Upper lobe of left lung (tissue), 6 donors: ENCODE data around the gene DND1. TPM values are rescaled to one million over a fixed set of nuclear protein-coding genes. Genes with fewer than 3 reads are reported as not detected.
A peak's percentile ranks its signal among the peaks of the same experiment; 100 is the strongest.

Source experiments
- ATAC-seq, 2 donors: fragments of 200-7000 bp; cut with Tn5 transposase; one replicate each; pipeline ENCODE4 v1.9.1; 2022; ENCODE audit warnings: mild to moderate bottlenecking in 2 of 2, moderate library complexity in 2 of 2; ENCODE audit not compliant: low FRiP score in 2 of 2
- DNase-seq, 2 donors: peaks; one replicate each; pipeline ENCODE4 v3.0.0-alpha.2; 2019 to 2020
- H3K27ac ChIP-seq, 4 donors: fragments of 200-600 bp; sonication (generic); one replicate each; pipeline ENCODE4 v1.5.1; 2016 to 2019
- H3K27me3 ChIP-seq, 4 donors: fragments of 200-600 bp; sonication (generic); one replicate each; pipeline ENCODE4 v1.5.1; 2017 to 2019
- H3K36me3 ChIP-seq, 4 donors: fragments of 200-600 bp; sonication (generic); one replicate each; pipeline ENCODE4 v1.5.1; 2016 to 2019
- H3K4me1 ChIP-seq, 4 donors: fragments of 200-600 bp; sonication (generic); one replicate each; pipeline ENCODE4 v1.5.1; 2018 to 2019
- H3K4me3 ChIP-seq, 4 donors: fragments of 200-600 bp; sonication (generic); one replicate each; pipeline ENCODE4 v1.5.1; 2017 to 2019; ENCODE audit warnings: mild to moderate bottlenecking in 2 of 4, moderate library complexity in 1 of 4
- H3K9me3 ChIP-seq, 4 donors: fragments of 200-600 bp; sonication (generic); one replicate each; pipeline ENCODE4 v1.5.1; 2018 to 2019
- EP300 ChIP-seq, 4 donors: sonication (generic); formaldehyde crosslinking; IDR thresholded peaks; one replicate each; pipeline ENCODE4 v1.5.1; 2017; ENCODE audit warnings: antibody characterized with exemption in 4 of 4, control low read depth in 2 of 4
- POLR2A ChIP-seq, 4 donors: fragments of 450-650 bp; IDR thresholded peaks; one replicate each; pipeline ENCODE4 v1.5.1; 2016 to 2017; ENCODE audit warnings: antibody characterized with exemption in 4 of 4, mild to moderate bottlenecking in 2 of 4
- POLR2AphosphoS5 ChIP-seq, 2 donors: sonication (generic); formaldehyde crosslinking; IDR thresholded peaks; one replicate each; pipeline ENCODE4 v1.5.1; 2017; ENCODE audit warnings: antibody characterized with exemption in 2 of 2
- WGBS, 2 donors: methylation state at CpG; one replicate each; pipeline ENCODE4 v1.1.5; 2017 to 2018; 5-methylcytosine and 5-hydroxymethylcytosine counted together
- total RNA-seq, 6 donors: library from RNA; depleted of rRNA in 4 of 6; stranded (reverse); fragments of >200 nt in 4 of 6; gene quantifications; one replicate each; pipeline versions ENCODE4 v1.1.0 to v1.2.1, GENCODE V29; 2016 to 2021
- TF ChIP-seq, protein P1 (sequence below), 6 experiments: fragments of 450-650 bp in 4 of 6; fragments of 200-600 bp in 2 of 6; sonication (generic) in 2 of 6; IDR thresholded peaks; one replicate each; pipeline ENCODE4 v1.5.1; 2016 to 2019; ENCODE audit warnings: antibody characterized with exemption in 6 of 6
- donor health status: DM: no; HTN: no; CAD: no; lungs with moderate emphysema.
- donor health status: DM: no; HTN: yes; CAD: no; lungs with severe emphysema.

DND1 gene
- total RNA-seq, 6 donors from 2014 or later: 0.92 to 3.6 (median 1.6) TPM

DNA sequence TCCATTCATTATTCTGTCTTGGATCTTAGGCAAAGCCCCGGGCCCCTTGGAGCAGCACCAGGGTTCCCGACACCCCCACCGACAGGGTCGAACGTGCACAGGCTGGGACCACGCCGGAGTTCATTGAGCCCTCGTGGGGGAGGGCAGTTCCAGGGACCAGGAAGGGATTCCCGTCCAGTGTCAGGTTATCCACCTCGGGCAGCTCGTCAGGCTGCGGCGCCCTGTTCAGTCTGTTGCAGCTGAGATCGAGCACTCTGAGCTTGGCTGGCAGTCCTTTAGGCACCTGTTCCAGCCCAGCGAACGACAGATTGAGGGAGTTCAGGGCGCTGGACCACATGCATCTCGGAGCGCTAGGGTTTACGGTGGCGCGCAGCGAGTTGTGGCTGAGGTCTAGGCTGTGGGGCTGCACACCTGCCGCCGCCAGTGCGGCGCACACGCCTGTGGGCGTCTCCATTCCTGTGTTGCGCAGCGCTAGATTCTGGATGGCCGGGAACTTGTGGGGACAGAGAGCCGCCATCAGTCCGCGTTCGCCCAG, 41.5 kb downstream of the DND1 start:
- Histone ChIP-seq H3K9me3 (no peaks in the 10 kb centered on the region), H3K27ac (peak overlapping the region; percentile 81 to 90 (median 85)), H3K4me1 (peaks cover 16 to 50% (median 28%) of the 10 kb centered on the region in 4 donors), H3K27me3 (no peaks in the 10 kb centered on the region), H3K4me3 (peak overlapping the region; percentile 20 to 60 (median 56)), H3K36me3 (no peaks in the 10 kb centered on the region)
- DNase-seq: peak in 1 of 2 donors; percentile 87
- peak; percentile 44 to 76 for ATAC-seq
- TF ChIP-seq, protein P1, sequence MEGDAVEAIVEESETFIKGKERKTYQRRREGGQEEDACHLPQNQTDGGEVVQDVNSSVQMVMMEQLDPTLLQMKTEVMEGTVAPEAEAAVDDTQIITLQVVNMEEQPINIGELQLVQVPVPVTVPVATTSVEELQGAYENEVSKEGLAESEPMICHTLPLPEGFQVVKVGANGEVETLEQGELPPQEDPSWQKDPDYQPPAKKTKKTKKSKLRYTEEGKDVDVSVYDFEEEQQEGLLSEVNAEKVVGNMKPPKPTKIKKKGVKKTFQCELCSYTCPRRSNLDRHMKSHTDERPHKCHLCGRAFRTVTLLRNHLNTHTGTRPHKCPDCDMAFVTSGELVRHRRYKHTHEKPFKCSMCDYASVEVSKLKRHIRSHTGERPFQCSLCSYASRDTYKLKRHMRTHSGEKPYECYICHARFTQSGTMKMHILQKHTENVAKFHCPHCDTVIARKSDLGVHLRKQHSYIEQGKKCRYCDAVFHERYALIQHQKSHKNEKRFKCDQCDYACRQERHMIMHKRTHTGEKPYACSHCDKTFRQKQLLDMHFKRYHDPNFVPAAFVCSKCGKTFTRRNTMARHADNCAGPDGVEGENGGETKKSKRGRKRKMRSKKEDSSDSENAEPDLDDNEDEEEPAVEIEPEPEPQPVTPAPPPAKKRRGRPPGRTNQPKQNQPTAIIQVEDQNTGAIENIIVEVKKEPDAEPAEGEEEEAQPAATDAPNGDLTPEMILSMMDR (IDR thresholded peaks at IDR 0.05): no peak
- TF ChIP-seq POLR2AphosphoS5 (IDR thresholded peaks at IDR 0.05) (no peak), POLR2A (IDR thresholded peaks at IDR 0.05) (no peak), EP300 (IDR thresholded peaks at IDR 0.05) (no peak)
- WGBS, 2 donors: 9 to 10% methylated on average over 19 to 22 of the region's 36 CpGs

DNA sequence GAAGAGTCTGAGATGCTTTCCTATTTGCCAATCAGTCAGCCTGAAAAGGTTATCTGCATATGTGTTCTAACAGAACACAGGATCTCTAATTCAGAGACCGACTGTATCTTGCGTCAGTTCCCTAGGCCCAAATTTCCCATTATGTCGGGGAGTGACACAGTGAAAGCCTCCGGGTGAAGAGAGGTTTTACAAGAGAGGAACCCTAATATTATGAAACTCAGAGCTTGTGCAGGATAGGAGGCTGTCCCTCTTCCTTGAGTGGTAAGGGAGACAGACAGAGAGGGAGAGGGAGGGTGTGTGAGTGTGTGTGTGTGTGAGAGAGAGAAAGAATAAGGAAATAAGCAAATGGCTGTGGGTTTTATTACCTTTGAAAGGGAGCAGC, 42.3 kb downstream of the DND1 start:
- peak in 1 of 2 donors; percentile 51 for DNase-seq
- peak in 1 of 2 donors; percentile 28 for ATAC-seq
- TF ChIP-seq EP300 (IDR thresholded peaks at IDR 0.05) (no peak), POLR2A (IDR thresholded peaks at IDR 0.05) (peak in 1 of 4 donors; percentile 71)
- TF ChIP-seq, protein P1 (IDR thresholded peaks at IDR 0.05): no peak
- H3K4me1 ChIP-seq: peaks cover 16 to 50% (median 28%) of the 10 kb centered on the region in 4 donors
- H3K27ac ChIP-seq: peak overlapping the region; percentile 81 to 90 (median 85)
- no peaks in the 10 kb centered on the region for H3K27me3 ChIP-seq
- peak overlapping the region in 3 of 4 donors; percentile 55 to 60 (median 58) for H3K4me3 ChIP-seq
- WGBS, 2 donors: 52 to 60% methylated on average over 4 of the region's 4 CpGs
- H3K9me3 ChIP-seq: no peaks in the 10 kb centered on the region
- H3K36me3 ChIP-seq: no peaks in the 10 kb centered on the region

DNA sequence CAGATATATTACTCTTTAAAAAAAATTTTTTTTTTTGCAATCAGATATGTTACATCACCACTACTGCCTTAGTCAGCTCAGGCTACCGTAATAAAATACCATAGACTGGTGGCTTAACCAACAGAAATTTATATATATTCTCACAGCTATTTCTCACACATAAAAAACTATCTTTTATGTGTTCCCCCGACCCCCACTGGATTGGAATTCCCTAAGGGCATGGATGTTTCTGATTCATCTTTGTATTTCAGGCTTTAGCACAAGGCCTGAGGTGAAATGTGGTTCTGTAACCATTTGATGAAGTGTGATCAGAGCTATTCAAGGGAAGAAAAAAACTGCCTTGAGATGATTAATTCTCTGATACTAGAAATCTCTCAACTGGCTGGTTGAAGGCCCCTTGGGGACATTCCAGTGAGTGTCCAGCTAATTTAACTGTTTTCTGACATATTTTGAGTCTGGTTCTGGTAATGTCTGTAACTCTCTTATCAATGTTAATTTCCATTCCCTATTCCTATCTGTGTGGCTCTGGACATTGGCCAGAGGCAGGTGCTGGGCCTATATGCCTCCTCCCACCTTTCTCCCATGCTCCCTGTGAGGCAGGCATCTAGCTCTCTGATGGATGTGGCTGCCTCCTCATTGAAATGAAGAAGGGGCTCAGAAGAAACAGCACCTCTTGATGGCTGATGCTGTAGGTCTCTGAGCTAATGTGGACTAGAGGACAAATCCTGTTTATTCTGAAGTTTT, 42.9 kb downstream of the DND1 start:
- ATAC-seq (no peak), DNase-seq (no peak)
- no peaks in the 10 kb centered on the region for H3K27me3 ChIP-seq
- H3K4me1 ChIP-seq: peaks cover 16 to 50% (median 28%) of the 10 kb centered on the region in 4 donors
- no peaks in the 10 kb centered on the region for H3K9me3 ChIP-seq
- H3K4me3 ChIP-seq: peak overlapping the region in 3 of 4 donors; percentile 55 to 60 (median 58)
- H3K36me3 ChIP-seq: no peaks in the 10 kb centered on the region
- TF ChIP-seq EP300 (IDR thresholded peaks at IDR 0.05): no peak
- TF ChIP-seq POLR2AphosphoS5 (IDR thresholded peaks at IDR 0.05): no peak
- TF ChIP-seq, protein P1 (IDR thresholded peaks at IDR 0.05): no peak
- TF ChIP-seq POLR2A (IDR thresholded peaks at IDR 0.05): no peak
- 57% methylated on average over 2 of the region's 2 CpGs for WGBS, 2 donors
- H3K27ac ChIP-seq: peak overlapping the region; percentile 81 to 90 (median 85)

DNA sequence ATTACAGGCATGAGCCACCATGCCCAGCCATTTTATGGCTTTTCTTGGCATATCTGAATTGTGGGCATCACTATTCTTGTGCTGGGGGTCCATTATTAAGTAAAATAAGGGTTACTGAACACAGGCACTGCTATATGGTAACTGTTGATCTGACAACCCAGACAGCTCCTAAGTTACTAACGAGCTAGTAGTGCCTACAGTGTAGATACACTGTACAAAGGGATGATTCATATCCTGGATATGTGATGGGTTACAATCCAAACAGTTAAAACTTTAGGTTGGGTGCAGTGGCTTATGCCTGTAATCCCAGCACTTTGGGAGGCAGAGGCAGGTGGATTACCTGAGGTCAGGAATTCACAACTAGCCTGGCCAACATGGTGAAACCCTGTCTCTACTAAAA, 44.7 kb downstream of the DND1 start:
- peaks cover 11 to 38% (median 18%) of the 10 kb centered on the region in 4 donors for H3K4me1 ChIP-seq
- H3K4me3 ChIP-seq: no peak overlapping the region
- no peak overlapping the region for H3K27ac ChIP-seq
- no peak for ATAC-seq
- 35 to 43% methylated on average over 1 of the region's 1 CpG for WGBS, 2 donors
- DNase-seq: no peak
- TF ChIP-seq, protein P1 (IDR thresholded peaks at IDR 0.05): no peak
- TF ChIP-seq POLR2A (IDR thresholded peaks at IDR 0.05) (no peak), POLR2AphosphoS5 (IDR thresholded peaks at IDR 0.05) (no peak), EP300 (IDR thresholded peaks at IDR 0.05) (no peak)
- no peaks in the 10 kb centered on the region for H3K36me3 ChIP-seq
- no peaks in the 10 kb centered on the region for H3K27me3 ChIP-seq
- no peaks in the 10 kb centered on the region for H3K9me3 ChIP-seq
